IMR-90 (cell line): ENCODE data around the gene SLC25A34. TPM values are rescaled to one million over a fixed set of nuclear protein-coding genes. Genes with fewer than 3 reads are reported as not detected.

Experiments
- ATAC-seq: fragments of 200-7000 bp; cut with Tn5 transposase; 2 replicates; pipeline ENCODE4 v1.9.1; 2020; ENCODE audit warnings: low read depth, mild to moderate bottlenecking, moderate library complexity
- BruUV-seq: library from RNA; stranded (reverse); fragments of 400-500 nt; replicated peaks from 2 replicates; lab custom pipeline; 2021; lab: Mats Ljungman, UMichigan
- CTCF ChIA-PET: fragments of 300-600 bp; formaldehyde crosslinking; extraction: SDS; loops from one replicate; lab custom pipeline; 2021; ENCODE audit warnings: antibody characterized with exemption; lab: Yijun Ruan, JAX
- POLR2A ChIA-PET: fragments of 300-600 bp; sonication (Branson Sonifier 250); formaldehyde crosslinking; loops from one replicate; lab custom pipeline; 2022; ENCODE audit warnings: antibody characterized with exemption; ENCODE audit not compliant: unreplicated experiment; lab: Charles Lee
- DNase-seq: peaks from one replicate; pipeline ENCODE4 v3.0.0; 2013
- H2AFZ ChIP-seq: replicated peaks from 2 replicates; pipeline ENCODE3; 2013; ENCODE audit warnings: low read length, mild to moderate bottlenecking; ENCODE audit not compliant: poor library complexity
- H2AK5ac ChIP-seq: 2 replicates; pipeline ENCODE4 v1.6.1; 2013; ENCODE audit warnings: low read depth, low read length, inconsistent platforms
- H2AK9ac ChIP-seq: replicated peaks from 2 replicates; pipeline ENCODE3; 2013; ENCODE audit warnings: mild to moderate bottlenecking, low read depth, low read length, moderate library complexity; ENCODE audit not compliant: poor library complexity
- H2BK120ac ChIP-seq: 2 replicates; pipeline ENCODE4 v1.6.1; 2013; ENCODE audit warnings: low read depth, low read length, inconsistent platforms
- H2BK15ac ChIP-seq: 3 replicates; pipeline ENCODE4 v1.6.1; 2013; ENCODE audit warnings: low read depth, low read length, inconsistent platforms
- H2BK20ac ChIP-seq: 2 replicates; pipeline ENCODE4 v1.6.1; 2013; ENCODE audit warnings: low read depth, mild to moderate bottlenecking, inconsistent platforms, low read length, moderate library complexity
- H2BK5ac ChIP-seq: 2 replicates; pipeline ENCODE4 v1.6.1; 2013; ENCODE audit warnings: mild to moderate bottlenecking, low read depth, low read length, inconsistent platforms; ENCODE audit not compliant: poor library complexity, severe bottlenecking
- H3K14ac ChIP-seq: replicated peaks from 2 replicates; pipeline ENCODE4 v1.6.1; 2013; ENCODE audit warnings: low read depth, low read length, inconsistent platforms
- H3K18ac ChIP-seq: 2 replicates; pipeline ENCODE4 v1.6.1; 2013; ENCODE audit warnings: low read depth, low read length, control low read depth
- H3K23ac ChIP-seq: 2 replicates; pipeline ENCODE4 v1.6.1; 2013; ENCODE audit warnings: low read depth, low read length, inconsistent platforms
- H3K27ac ChIP-seq: 2 replicates; pipeline ENCODE4 v1.5.1; 2013; ENCODE audit warnings: mild to moderate bottlenecking, control low read depth, low read length; ENCODE audit not compliant: insufficient read depth
- H3K27me3 ChIP-seq: 2 replicates; pipeline ENCODE4 v1.6.1; 2013; ENCODE audit warnings: low read length; ENCODE audit not compliant: control insufficient read depth, insufficient read depth
- H3K36me3 ChIP-seq: 2 replicates; pipeline ENCODE4 v1.6.1; 2013; ENCODE audit warnings: low read length, mixed read lengths; ENCODE audit not compliant: control insufficient read depth, insufficient read depth
- H3K4ac ChIP-seq: 2 replicates; pipeline ENCODE4 v1.6.1; 2013; ENCODE audit warnings: low read depth, low read length, inconsistent platforms
- H3K4me1 ChIP-seq: 2 replicates; pipeline ENCODE4 v1.6.1; 2013; ENCODE audit warnings: low read length, mixed read lengths; ENCODE audit not compliant: control insufficient read depth, insufficient read depth
- H3K4me2 ChIP-seq: 2 replicates; pipeline ENCODE4 v1.6.1; 2013; ENCODE audit warnings: low read depth, mild to moderate bottlenecking, control low read depth, low read length, moderate library complexity
- H3K4me3 ChIP-seq: 2 replicates; pipeline ENCODE4 v1.5.1; 2013; ENCODE audit warnings: low read depth, mild to moderate bottlenecking, control low read depth, low read length, moderate library complexity; ENCODE audit not compliant: insufficient read depth
- H3K56ac ChIP-seq: 2 replicates; pipeline ENCODE4 v1.6.1; 2013; ENCODE audit warnings: low read length, inconsistent platforms; ENCODE audit not compliant: insufficient read depth; ENCODE audit errors: extremely low read depth
- H3K79me1 ChIP-seq, 2 experiments: 2 replicates each; pipeline ENCODE4 v1.6.1; 2013; ENCODE audit warnings: low read length in 2 of 2, inconsistent platforms in 1 of 2, low read depth in 1 of 2
- H3K9ac ChIP-seq: 2 replicates; pipeline ENCODE4 v1.6.1; 2013; ENCODE audit warnings: low read depth, low read length, control low read depth
- H3K9me1 ChIP-seq: 2 replicates; pipeline ENCODE4 v1.6.1; 2013; ENCODE audit warnings: low read length, inconsistent platforms; ENCODE audit not compliant: insufficient read depth
- H3K9me3 ChIP-seq: 2 replicates; pipeline ENCODE4 v1.6.1; 2013; ENCODE audit warnings: low read length; ENCODE audit not compliant: control insufficient read depth, insufficient read depth
- H4K20me1 ChIP-seq: 2 replicates; pipeline ENCODE4 v1.6.1; 2013; ENCODE audit warnings: low read length, inconsistent platforms; ENCODE audit not compliant: insufficient read depth
- H4K5ac ChIP-seq: 2 replicates; pipeline ENCODE4 v1.6.1; 2013; ENCODE audit warnings: mild to moderate bottlenecking, low read depth, low read length, control low read depth
- H4K8ac ChIP-seq, 2 experiments: 2 replicates each; pipeline ENCODE4 v1.6.1; 2013; ENCODE audit warnings: low read depth in 2 of 2, low read length in 2 of 2, control low read depth in 1 of 2, inconsistent platforms in 1 of 2
- H4K91ac ChIP-seq: 2 replicates; pipeline ENCODE4 v1.6.1; 2013; ENCODE audit warnings: low read depth, low read length, inconsistent platforms; ENCODE audit not compliant: insufficient read depth
- BHLHE40 ChIP-seq: fragments of 150-350 bp; IDR thresholded peaks from 2 replicates; pipeline ENCODE4 v1.6.1; 2016; ENCODE audit warnings: mild to moderate bottlenecking, low read depth, low read length
- CEBPB ChIP-seq: IDR thresholded peaks from 2 replicates; pipeline ENCODE4 v1.6.1; 2012; ENCODE audit warnings: low read depth, low read length, improper control_type of control experiment
- CHD1 ChIP-seq: IDR thresholded peaks from 2 replicates; pipeline ENCODE4 v1.6.1; 2012; ENCODE audit warnings: low read depth, low read length, improper control_type of control experiment
- FOS ChIP-seq: fragments of 150-350 bp; IDR thresholded peaks from 2 replicates; pipeline ENCODE4 v1.6.1; 2016; ENCODE audit warnings: low read depth, low read length
- MAFK ChIP-seq: IDR thresholded peaks from 2 replicates; pipeline ENCODE4 v1.6.1; 2012; ENCODE audit warnings: low read depth, low read length, improper control_type of control experiment
- MAZ ChIP-seq: IDR thresholded peaks from 2 replicates; pipeline ENCODE4 v1.6.1; 2012; ENCODE audit warnings: low read depth, mild to moderate bottlenecking, low read length, improper control_type of control experiment, moderate library complexity, borderline replicate concordance
- MXI1 ChIP-seq: IDR thresholded peaks from 2 replicates; pipeline ENCODE4 v1.6.1; 2012; ENCODE audit warnings: low read depth, mild to moderate bottlenecking, low read length, moderate library complexity, borderline replicate concordance
- NFE2L2 ChIP-seq: fragments of 150-350 bp; IDR thresholded peaks from 2 replicates; pipeline ENCODE4 v1.6.1; 2016; ENCODE audit warnings: low read depth, mild to moderate bottlenecking, low read length
- POLR2A ChIP-seq: IDR thresholded peaks from 2 replicates; pipeline ENCODE4 v1.6.1; 2012; ENCODE audit warnings: mild to moderate bottlenecking, low read depth, low read length
- RAD21 ChIP-seq: IDR thresholded peaks from 2 replicates; pipeline ENCODE4 v1.6.1; 2012; ENCODE audit warnings: low read length, improper control_type of control experiment
- RCOR1 ChIP-seq: IDR thresholded peaks from 2 replicates; pipeline ENCODE4 v1.6.1; 2012; ENCODE audit warnings: mild to moderate bottlenecking, low read length, improper control_type of control experiment; ENCODE audit not compliant: insufficient replicate concordance
- RFX5 ChIP-seq: IDR thresholded peaks from 2 replicates; pipeline ENCODE4 v1.8.0; 2012; ENCODE audit warnings: low read depth, mild to moderate bottlenecking, low read length, moderate library complexity
- SMC3 ChIP-seq: fragments of 150-350 bp; IDR thresholded peaks from 2 replicates; pipeline ENCODE4 v1.6.1; 2016; ENCODE audit warnings: low read depth, mild to moderate bottlenecking, antibody characterized with exemption, low read length, moderate library complexity
- WGBS, 2 experiments: methylation state at CpG; one replicate each; pipeline versions ENCODE4 v1.1.5 to v1.1.7; 2013; ENCODE audit warnings: missing lambda C conversion rate in 2 of 2; ENCODE audit not compliant: insufficient read length in 1 of 2; ENCODE audit errors: extremely low coverage in 2 of 2; 5-methylcytosine and 5-hydroxymethylcytosine counted together
- dilution Hi-C: fragments of 300-500 bp; cut with HindIII; formaldehyde crosslinking; loops from one replicate; pipeline ENCODE4 v1.14.3; 2018; ENCODE audit warnings: low sequenced_read_pairs; ENCODE audit not compliant: unreplicated experiment
- in situ Hi-C: fragments of 300-500 bp; cut with MboI; formaldehyde crosslinking; loops from 3 replicates; pipeline ENCODE4 v1.14.3; 2019; ENCODE audit warnings: low sequenced_read_pairs, inconsistent platforms, mixed read lengths
- intact Hi-C: fragments of 100-400 bp; cut with micrococcal nuclease; formaldehyde crosslinking; loops from 2 replicates; pipeline ENCODE4 v1.10.0; 2022
- polyA plus RNA-seq, 3 experiments: library from polyadenylated mRNA; depleted of rRNA; stranded (reverse); fragments of >200 nt; gene quantifications; 2 replicates each; pipeline ENCODE4 v1.2.3, GENCODE V29; 2012; ENCODE audit warnings: low replicate concordance in 1 of 3
- total RNA-seq: library from RNA; depleted of rRNA; stranded (reverse); fragments of >200 nt; gene quantifications from 2 replicates; pipeline ENCODE4 v1.2.3, GENCODE V29; 2012
- TF ChIP-seq, protein P1 (sequence below): fragments of 150-350 bp; IDR thresholded peaks from 2 replicates; pipeline ENCODE4 v1.6.1; 2016; ENCODE audit warnings: low read depth, mild to moderate bottlenecking, low read length, moderate library complexity, borderline replicate concordance
- TF ChIP-seq, protein P2 (sequence below): fragments of 150-350 bp; IDR thresholded peaks from 2 replicates; pipeline ENCODE4 v1.6.1; 2017; ENCODE audit warnings: mild to moderate bottlenecking, antibody characterized with exemption, low read length, low read depth
- TF ChIP-seq, protein P3 (sequence below): conservative IDR thresholded peaks from 2 replicates; pipeline ENCODE4 v1.5.1; 2012; ENCODE audit warnings: mild to moderate bottlenecking, low read depth, low read length, improper control_type of control experiment

Gene SLC25A34
- total and polyA plus RNA-seq, 2 of the 4 experiments (the other 2 are of a cell fraction) = under 0.01 to 0.72 TPM

DNA sequence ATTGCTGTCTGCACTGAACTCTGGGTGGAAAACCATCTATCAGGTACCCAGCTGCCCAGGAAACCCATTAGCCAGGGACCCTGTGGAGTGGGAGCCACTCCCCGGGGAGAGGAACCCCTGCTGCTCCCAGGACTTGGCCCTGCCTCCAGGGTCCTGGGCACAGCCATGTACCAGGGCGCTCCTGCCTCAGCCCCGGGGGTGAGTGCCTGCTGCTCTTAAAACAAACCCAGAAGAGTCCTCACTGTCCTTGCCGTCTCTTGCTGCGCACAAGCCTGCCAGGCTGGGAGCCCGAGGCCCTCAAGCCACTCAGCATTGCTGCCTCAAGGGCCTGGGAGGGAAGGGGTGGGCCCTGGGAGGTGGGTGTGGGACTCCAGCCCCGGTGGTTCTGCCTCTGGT, 3.4 kb upstream of the SLC25A34 start:
- ChIA-PET CTCF (no interaction called here), POLR2A (no interaction called here)
- no peak overlapping the region for H2BK20ac ChIP-seq

More for the DNA sequence above, 3.4 kb upstream of the SLC25A34 start:
- no peaks in the 10 kb centered on the region for H3K9me1 ChIP-seq
- in situ Hi-C loops = no loop called here
- H3K56ac ChIP-seq = no peak overlapping the region
- no peak for TF ChIP-seq MAZ
- no peak for TF ChIP-seq RFX5
- TF ChIP-seq SMC3 = no peak
- TF ChIP-seq NFE2L2 = no peak
- no peak for TF ChIP-seq CHD1
- TF ChIP-seq RCOR1 = no peak
- TF ChIP-seq, protein P1, sequence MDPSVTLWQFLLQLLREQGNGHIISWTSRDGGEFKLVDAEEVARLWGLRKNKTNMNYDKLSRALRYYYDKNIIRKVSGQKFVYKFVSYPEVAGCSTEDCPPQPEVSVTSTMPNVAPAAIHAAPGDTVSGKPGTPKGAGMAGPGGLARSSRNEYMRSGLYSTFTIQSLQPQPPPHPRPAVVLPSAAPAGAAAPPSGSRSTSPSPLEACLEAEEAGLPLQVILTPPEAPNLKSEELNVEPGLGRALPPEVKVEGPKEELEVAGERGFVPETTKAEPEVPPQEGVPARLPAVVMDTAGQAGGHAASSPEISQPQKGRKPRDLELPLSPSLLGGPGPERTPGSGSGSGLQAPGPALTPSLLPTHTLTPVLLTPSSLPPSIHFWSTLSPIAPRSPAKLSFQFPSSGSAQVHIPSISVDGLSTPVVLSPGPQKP = no peak
- TF ChIP-seq MXI1 = no peak
- TF ChIP-seq RAD21 = no peak
- TF ChIP-seq, protein P2, sequence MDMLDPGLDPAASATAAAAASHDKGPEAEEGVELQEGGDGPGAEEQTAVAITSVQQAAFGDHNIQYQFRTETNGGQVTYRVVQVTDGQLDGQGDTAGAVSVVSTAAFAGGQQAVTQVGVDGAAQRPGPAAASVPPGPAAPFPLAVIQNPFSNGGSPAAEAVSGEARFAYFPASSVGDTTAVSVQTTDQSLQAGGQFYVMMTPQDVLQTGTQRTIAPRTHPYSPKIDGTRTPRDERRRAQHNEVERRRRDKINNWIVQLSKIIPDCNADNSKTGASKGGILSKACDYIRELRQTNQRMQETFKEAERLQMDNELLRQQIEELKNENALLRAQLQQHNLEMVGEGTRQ = no peak
- no peak for TF ChIP-seq BHLHE40
- TF ChIP-seq, protein P3, sequence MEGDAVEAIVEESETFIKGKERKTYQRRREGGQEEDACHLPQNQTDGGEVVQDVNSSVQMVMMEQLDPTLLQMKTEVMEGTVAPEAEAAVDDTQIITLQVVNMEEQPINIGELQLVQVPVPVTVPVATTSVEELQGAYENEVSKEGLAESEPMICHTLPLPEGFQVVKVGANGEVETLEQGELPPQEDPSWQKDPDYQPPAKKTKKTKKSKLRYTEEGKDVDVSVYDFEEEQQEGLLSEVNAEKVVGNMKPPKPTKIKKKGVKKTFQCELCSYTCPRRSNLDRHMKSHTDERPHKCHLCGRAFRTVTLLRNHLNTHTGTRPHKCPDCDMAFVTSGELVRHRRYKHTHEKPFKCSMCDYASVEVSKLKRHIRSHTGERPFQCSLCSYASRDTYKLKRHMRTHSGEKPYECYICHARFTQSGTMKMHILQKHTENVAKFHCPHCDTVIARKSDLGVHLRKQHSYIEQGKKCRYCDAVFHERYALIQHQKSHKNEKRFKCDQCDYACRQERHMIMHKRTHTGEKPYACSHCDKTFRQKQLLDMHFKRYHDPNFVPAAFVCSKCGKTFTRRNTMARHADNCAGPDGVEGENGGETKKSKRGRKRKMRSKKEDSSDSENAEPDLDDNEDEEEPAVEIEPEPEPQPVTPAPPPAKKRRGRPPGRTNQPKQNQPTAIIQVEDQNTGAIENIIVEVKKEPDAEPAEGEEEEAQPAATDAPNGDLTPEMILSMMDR = no peak
- no peak for TF ChIP-seq MAFK
- no peak for TF ChIP-seq FOS
- no peak for TF ChIP-seq CEBPB
- no peak for TF ChIP-seq POLR2A
- no peaks in the 10 kb centered on the region; a peak in 2 of 4 replicates for H3K79me1 ChIP-seq
- H3K27me3 ChIP-seq = no peaks in the 10 kb centered on the region
- no peak overlapping the region for H4K5ac ChIP-seq
- ATAC-seq = no peak
- H2BK120ac ChIP-seq = no peak overlapping the region
- intact Hi-C loops = no loop called here
- no peak overlapping the region for H4K91ac ChIP-seq
- H3K27ac ChIP-seq = no peak overlapping the region
- peaks cover 69% of the 10 kb centered on the region for H3K36me3 ChIP-seq
- H3K18ac ChIP-seq = no peak overlapping the region
- no peak overlapping the region for H2AK9ac ChIP-seq
- no peak overlapping the region for H3K4me2 ChIP-seq
- no peaks in the 10 kb centered on the region; the same call in 1 of the 2 replicates for H4K20me1 ChIP-seq
- no peak overlapping the region for H3K9ac ChIP-seq
- no peak overlapping the region for H4K8ac ChIP-seq
- no peaks in the 10 kb centered on the region for H3K9me3 ChIP-seq
- H3K4me1 ChIP-seq = no peaks in the 10 kb centered on the region
- H2AK5ac ChIP-seq = no peak overlapping the region
- no peak overlapping the region for H2AFZ ChIP-seq
- no TSS peak for BruUV-seq
- H3K4me3 ChIP-seq = no peak overlapping the region
- dilution Hi-C loops = no loop called here
- no CpG with 5 or more reads among the region's 7 CpGs for WGBS, 2 experiments
- H2BK15ac ChIP-seq = no peak overlapping the region
- no peak overlapping the region for H3K23ac ChIP-seq
- no peak overlapping the region for H2BK5ac ChIP-seq
- no peak overlapping the region for H3K14ac ChIP-seq
- H3K4ac ChIP-seq = no peak overlapping the region
- no peak for DNase-seq
